Hepatocyte (in vitro differentiated cells): ENCODE results near the gene SOX18.

Experiments
- EZH2 ChIP-seq: fragments of 200-600 bp; sonication (generic); IDR thresholded peaks from 2 replicates; pipeline ENCODE4 v1.6.1; 2016; ENCODE audit warnings: antibody characterized with exemption, mild to moderate bottlenecking, borderline replicate concordance
- TF ChIP-seq, protein P1 (sequence below): fragments of 200-600 bp; sonication (generic); IDR thresholded peaks from 2 replicates; pipeline ENCODE4 v1.5.1; 2016; ENCODE audit warnings: antibody characterized with exemption, mild to moderate bottlenecking; ENCODE audit not compliant: poor library complexity

DNA sequence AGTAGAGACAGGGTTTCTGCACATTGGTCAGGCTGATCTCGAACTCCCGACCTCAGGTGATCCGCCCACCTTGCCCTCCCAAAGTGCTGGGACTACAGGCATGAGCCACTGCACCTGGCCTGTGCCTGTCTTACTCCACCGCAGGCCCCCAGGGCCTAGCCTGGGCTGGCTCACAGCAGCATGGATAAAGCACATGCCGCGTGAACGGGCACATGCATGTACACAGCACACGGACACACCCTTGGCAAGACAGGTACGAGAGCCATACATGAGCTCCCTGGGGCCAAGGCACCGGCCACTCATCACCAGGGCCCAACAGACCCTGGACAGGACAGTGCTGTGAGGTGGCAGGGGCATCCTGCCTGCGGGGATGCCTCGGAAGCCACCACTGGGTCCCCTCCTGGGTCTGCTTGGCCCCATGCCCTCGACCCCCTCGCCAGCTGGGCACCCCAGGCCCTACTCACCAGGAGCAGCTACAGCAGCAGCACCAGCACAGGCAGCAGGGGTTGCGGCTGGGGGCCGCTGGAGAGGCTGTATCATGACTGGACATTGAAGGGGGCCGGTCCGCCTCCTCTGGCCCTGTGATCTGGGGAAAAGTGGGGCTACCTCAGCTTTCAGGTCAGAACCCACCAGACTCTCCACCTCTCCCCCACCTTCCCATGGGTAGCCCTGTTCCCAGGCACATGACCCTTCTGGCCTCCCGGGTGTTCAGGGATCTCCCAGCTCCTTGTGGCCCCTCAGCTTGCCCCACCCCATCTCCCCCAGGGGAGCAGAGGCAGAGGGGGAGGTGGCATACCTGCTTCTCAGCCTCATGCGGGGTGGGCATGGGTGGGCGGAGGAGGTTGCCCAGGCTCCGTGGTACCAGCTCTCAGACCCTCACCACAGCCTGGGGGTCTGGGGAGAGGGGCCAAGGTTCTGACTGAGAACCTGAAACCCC lies 26.9 kb upstream of the SOX18 start:
- TF ChIP-seq, protein P1, sequence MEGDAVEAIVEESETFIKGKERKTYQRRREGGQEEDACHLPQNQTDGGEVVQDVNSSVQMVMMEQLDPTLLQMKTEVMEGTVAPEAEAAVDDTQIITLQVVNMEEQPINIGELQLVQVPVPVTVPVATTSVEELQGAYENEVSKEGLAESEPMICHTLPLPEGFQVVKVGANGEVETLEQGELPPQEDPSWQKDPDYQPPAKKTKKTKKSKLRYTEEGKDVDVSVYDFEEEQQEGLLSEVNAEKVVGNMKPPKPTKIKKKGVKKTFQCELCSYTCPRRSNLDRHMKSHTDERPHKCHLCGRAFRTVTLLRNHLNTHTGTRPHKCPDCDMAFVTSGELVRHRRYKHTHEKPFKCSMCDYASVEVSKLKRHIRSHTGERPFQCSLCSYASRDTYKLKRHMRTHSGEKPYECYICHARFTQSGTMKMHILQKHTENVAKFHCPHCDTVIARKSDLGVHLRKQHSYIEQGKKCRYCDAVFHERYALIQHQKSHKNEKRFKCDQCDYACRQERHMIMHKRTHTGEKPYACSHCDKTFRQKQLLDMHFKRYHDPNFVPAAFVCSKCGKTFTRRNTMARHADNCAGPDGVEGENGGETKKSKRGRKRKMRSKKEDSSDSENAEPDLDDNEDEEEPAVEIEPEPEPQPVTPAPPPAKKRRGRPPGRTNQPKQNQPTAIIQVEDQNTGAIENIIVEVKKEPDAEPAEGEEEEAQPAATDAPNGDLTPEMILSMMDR: no peak
- TF ChIP-seq EZH2: no peak
